ENCODE results near the gene GRM7. TPM values are rescaled to one million over a fixed set of nuclear protein-coding genes. Genes with fewer than 3 reads are reported as not detected.
"Not testable (repeated sequence)": the region's sequence is repeated elsewhere in the genome, so short reads cannot be mapped to it uniquely, and the experiment has no call there.

GRM7 gene
- polyA plus RNA-seq, 1 experiment = not detected

DNA sequence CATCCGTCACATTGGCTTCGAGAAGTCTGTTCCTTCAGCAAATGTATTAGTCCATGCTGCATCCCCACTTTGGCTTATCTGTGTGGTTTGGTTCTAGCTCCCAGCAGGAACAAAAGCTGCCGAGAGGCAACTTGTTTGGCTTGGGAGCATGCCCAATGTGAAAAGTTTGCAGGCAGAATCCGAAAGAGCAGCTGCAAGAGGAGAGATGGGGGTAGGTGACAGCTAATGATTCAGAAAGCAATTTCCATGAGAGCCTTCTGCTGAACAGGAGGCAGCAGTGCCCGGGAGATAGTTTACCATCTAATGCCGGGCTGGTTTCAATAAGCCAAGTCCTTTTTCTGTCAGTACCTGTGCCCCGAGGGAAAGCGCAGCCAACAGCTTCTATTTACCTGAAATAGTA, 60.2 kb downstream of the GRM7 start:
- CTCF ChIA-PET = no interaction called here
- TF ChIP-seq, protein P1, sequence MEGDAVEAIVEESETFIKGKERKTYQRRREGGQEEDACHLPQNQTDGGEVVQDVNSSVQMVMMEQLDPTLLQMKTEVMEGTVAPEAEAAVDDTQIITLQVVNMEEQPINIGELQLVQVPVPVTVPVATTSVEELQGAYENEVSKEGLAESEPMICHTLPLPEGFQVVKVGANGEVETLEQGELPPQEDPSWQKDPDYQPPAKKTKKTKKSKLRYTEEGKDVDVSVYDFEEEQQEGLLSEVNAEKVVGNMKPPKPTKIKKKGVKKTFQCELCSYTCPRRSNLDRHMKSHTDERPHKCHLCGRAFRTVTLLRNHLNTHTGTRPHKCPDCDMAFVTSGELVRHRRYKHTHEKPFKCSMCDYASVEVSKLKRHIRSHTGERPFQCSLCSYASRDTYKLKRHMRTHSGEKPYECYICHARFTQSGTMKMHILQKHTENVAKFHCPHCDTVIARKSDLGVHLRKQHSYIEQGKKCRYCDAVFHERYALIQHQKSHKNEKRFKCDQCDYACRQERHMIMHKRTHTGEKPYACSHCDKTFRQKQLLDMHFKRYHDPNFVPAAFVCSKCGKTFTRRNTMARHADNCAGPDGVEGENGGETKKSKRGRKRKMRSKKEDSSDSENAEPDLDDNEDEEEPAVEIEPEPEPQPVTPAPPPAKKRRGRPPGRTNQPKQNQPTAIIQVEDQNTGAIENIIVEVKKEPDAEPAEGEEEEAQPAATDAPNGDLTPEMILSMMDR (IDR thresholded peaks at IDR 0.05; ENCODE audit: low read depth, low read length) = no peak
- Histone ChIP-seq H3K27ac (ENCODE audit: low read depth, low read length) (no peak overlapping the region), H3K4me3 (ENCODE audit: low read depth, low read length) (no peak overlapping the region), H3K9me3 (ENCODE audit: control insufficient read depth, insufficient read depth, low read length) (peaks cover 11% of the 10 kb centered on the region), H3K27me3 (ENCODE audit: control insufficient read depth, insufficient read depth, low read length) (no peaks in the 10 kb centered on the region)
- POLR2A ChIA-PET = no interaction called here
- no peak for DNase-seq (ENCODE audit: low read depth, low spot score)

DNA sequence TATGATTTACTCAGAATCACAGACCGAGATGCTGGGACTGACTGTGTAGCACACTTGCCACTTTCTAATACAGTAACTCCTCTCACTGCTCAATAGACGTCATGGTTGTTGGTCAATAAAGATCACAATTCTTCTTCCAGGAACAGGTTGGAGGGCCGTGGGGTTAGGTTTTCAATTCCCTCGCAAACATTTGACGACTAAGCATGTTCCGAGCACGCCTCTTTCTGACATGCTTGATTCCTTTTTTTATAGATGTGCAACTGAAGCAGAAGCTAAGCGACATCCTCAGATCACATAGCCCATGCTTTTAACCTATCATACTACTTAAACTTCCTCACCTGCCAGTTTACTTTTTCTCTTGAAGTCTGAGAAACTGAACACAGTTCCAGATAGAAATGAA, 61.0 kb downstream of the GRM7 start:
- H3K27me3 ChIP-seq (ENCODE audit: control insufficient read depth, insufficient read depth, low read length) = no peaks in the 10 kb centered on the region
- POLR2A ChIA-PET = no interaction called here
- TF ChIP-seq, protein P1 (IDR thresholded peaks at IDR 0.05; ENCODE audit: low read depth, low read length) = no peak
- no peak for DNase-seq (ENCODE audit: low read depth, low spot score)
- no peak overlapping the region for H3K27ac ChIP-seq (ENCODE audit: low read depth, low read length)
- H3K4me3 ChIP-seq (ENCODE audit: low read depth, low read length) = no peak overlapping the region
- CTCF ChIA-PET = no interaction called here
- H3K9me3 ChIP-seq (ENCODE audit: control insufficient read depth, insufficient read depth, low read length) = peaks cover 11% of the 10 kb centered on the region

DNA sequence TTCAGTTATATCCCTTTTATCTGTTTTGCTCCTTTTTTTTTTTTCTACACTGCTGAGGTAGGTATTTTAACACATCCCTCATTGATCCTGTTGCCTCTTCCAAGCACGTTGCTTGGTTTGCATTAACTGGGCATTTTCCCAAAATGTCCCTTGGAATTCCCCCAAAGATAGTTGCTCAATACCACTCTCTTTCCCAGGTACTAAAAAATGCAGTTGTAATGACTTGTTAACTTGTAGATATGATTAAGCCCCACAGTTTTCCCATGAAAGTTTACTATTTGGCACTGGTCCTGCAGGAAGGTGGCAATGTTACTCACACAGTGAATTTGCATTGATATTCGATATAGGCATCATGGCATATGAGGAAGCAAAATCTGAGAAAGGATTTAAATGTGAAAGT, 67.1 kb downstream of the GRM7 start:
- no peak for DNase-seq (ENCODE audit: low read depth, low spot score)
- H3K27me3 ChIP-seq (ENCODE audit: control insufficient read depth, insufficient read depth, low read length) = no peaks in the 10 kb centered on the region
- TF ChIP-seq, protein P1 (IDR thresholded peaks at IDR 0.05; ENCODE audit: low read depth, low read length) = no peak
- no peak overlapping the region for H3K27ac ChIP-seq (ENCODE audit: low read depth, low read length)
- no peak overlapping the region for H3K4me3 ChIP-seq (ENCODE audit: low read depth, low read length)
- H3K9me3 ChIP-seq (ENCODE audit: control insufficient read depth, insufficient read depth, low read length) = peaks cover 6% of the 10 kb centered on the region
- ChIA-PET CTCF (no interaction called here), POLR2A (no interaction called here)

DNA sequence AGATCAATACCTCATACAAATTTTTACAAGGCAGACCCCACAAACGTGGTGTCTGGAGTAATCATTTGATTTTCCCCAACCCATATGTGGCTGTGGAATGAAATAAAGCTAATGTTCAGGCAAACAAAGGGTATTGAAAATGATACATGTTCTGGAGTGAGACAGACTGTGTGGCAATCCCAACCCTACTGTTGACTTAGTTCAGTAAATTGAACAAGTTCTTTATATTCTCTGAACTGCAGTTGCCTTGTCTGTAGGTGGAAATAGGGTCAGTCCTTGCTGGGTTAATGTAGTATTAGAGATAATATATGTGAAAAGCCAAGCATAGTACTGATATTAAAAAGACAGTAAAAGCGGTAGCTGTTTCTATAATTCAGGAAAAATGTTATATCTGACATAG, 69.0 kb downstream of the GRM7 start:
- Histone ChIP-seq H3K9me3 (ENCODE audit: control insufficient read depth, insufficient read depth, low read length) (peaks cover 4% of the 10 kb centered on the region), H3K27ac (ENCODE audit: low read depth, low read length) (no peak overlapping the region), H3K27me3 (ENCODE audit: control insufficient read depth, insufficient read depth, low read length) (no peaks in the 10 kb centered on the region), H3K4me3 (ENCODE audit: low read depth, low read length) (no peak overlapping the region)
- ChIA-PET CTCF (no interaction called here), POLR2A (no interaction called here)
- DNase-seq (ENCODE audit: low read depth, low spot score) = no peak
- TF ChIP-seq, protein P1 (IDR thresholded peaks at IDR 0.05; ENCODE audit: low read depth, low read length) = no peak

DNA sequence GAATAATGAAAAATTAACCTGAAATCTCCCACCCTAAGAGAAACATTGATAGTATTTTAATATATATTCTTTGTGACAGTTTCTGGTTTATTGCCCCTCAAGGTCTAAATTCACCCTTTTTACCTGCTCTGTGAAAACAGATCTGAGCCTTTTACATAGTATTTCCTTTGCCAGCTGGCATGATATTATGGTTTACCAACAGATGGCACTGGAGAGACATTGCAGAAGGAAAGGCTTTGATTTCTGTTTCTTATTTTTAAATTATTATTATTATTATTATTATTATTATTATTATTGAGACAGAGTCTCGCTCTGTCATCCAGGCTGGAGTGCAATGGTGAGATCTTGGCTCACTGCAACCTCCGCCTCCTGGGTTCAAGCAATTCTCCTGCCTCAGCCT, 74.5 kb downstream of the GRM7 start:
- peaks cover 12% of the 10 kb centered on the region for H3K9me3 ChIP-seq (ENCODE audit: control insufficient read depth, insufficient read depth, low read length)
- H3K27ac ChIP-seq (ENCODE audit: low read depth, low read length); CTCF ChIA-PET; DNase-seq (ENCODE audit: low read depth, low spot score); H3K4me3 ChIP-seq (ENCODE audit: low read depth, low read length); H3K27me3 ChIP-seq (ENCODE audit: control insufficient read depth, insufficient read depth, low read length); POLR2A ChIA-PET: not testable (repeated sequence)

DNA sequence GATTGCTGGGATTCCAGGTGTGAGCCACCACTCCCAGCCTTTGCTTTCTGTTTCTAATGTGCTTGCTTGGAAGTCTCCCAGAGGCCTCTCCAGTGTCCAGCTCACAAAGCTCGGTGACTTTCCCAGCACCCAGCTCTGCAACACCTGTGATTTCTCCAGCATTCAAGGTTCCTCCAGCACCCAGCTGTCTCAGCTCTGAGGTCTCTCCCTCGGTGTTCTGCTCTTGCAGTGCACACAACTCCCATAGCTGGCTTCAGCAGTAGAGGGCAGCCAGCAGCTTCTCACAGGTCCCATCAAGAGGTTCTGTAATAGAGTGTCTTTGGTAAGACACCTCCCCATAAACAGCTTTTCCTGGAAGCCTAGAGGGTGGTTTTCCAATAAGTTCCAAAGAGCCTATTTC, 75.1 kb downstream of the GRM7 start:
- Histone ChIP-seq H3K4me3 (ENCODE audit: low read depth, low read length) (no peak overlapping the region), H3K9me3 (ENCODE audit: control insufficient read depth, insufficient read depth, low read length) (peaks cover 15% of the 10 kb centered on the region), H3K27ac (ENCODE audit: low read depth, low read length) (no peak overlapping the region), H3K27me3 (ENCODE audit: control insufficient read depth, insufficient read depth, low read length) (no peaks in the 10 kb centered on the region)
- no peak for DNase-seq (ENCODE audit: low read depth, low spot score)
- CTCF ChIA-PET = no interaction called here
- POLR2A ChIA-PET = no interaction called here
- TF ChIP-seq, protein P1 (IDR thresholded peaks at IDR 0.05; ENCODE audit: low read depth, low read length) = no peak

All from AG04450 (cell line).